Progenitor cell of endocrine pancreas (in vitro differentiated cells): Measurements from ENCODE around the gene FRY. TPM values are rescaled to one million over a fixed set of nuclear protein-coding genes. Genes with fewer than 3 reads are reported as not detected.

Experiments used
- DNase-seq: peaks from one replicate; pipeline ENCODE4 v3.0.0; 2021; ENCODE audit warnings: low spot score; ENCODE audit not compliant: unreplicated experiment
- H3K27ac Mint-ChIP-seq: 2 replicates; pipeline ENCODE4 v1.8.0; 2021; ENCODE audit warnings: mild to moderate bottlenecking, moderate library complexity, mixed read lengths
- H3K27me3 Mint-ChIP-seq: 2 replicates; pipeline ENCODE4 v1.8.0; 2021; ENCODE audit warnings: mixed read lengths
- H3K36me3 Mint-ChIP-seq: 2 replicates; pipeline ENCODE4 v1.8.0; 2022; ENCODE audit warnings: mixed read lengths; ENCODE audit not compliant: insufficient read depth
- H3K4me1 Mint-ChIP-seq: 2 replicates; pipeline ENCODE4 v1.8.0; 2021; ENCODE audit warnings: low read depth, mixed read lengths
- H3K4me3 Mint-ChIP-seq: 2 replicates; pipeline ENCODE4 v1.8.0; 2021; ENCODE audit warnings: low read depth, mild to moderate bottlenecking, moderate library complexity, mixed read lengths
- H3K9me3 Mint-ChIP-seq: 2 replicates; pipeline ENCODE4 v1.8.0; 2021; ENCODE audit warnings: low read depth, mixed read lengths
- CTCF ChIP-seq: fragments of 200-600 bp; sonication (generic); IDR thresholded peaks from one replicate; pipeline ENCODE4 v1.5.0; 2021; ENCODE audit warnings: antibody characterized with exemption, mild to moderate bottlenecking; ENCODE audit not compliant: unreplicated experiment
- total RNA-seq: library from RNA; stranded (reverse); gene quantifications from 2 replicates; pipeline ENCODE4 v1.2.1, GENCODE V29; 2021

FRY gene
- total RNA-seq, 1 donor from 2014 or later, result 14.3 TPM

GRCh38 chr13:32247887-32248286, 216.3 kb downstream of the FRY start:
- H3K4me1 Mint-ChIP-seq, result no peaks in the 10 kb centered on the region
- DNase-seq, result no peak
- H3K9me3 Mint-ChIP-seq, result no peaks in the 10 kb centered on the region
- no peaks in the 10 kb centered on the region for H3K27me3 Mint-ChIP-seq
- no peak overlapping the region for H3K4me3 Mint-ChIP-seq
- TF ChIP-seq CTCF, result no peak
- peaks cover 1% of the 10 kb centered on the region for H3K36me3 Mint-ChIP-seq
- peak overlapping the region; percentile 30 for H3K27ac Mint-ChIP-seq

GRCh38 chr13:32248801-32249200, 217.2 kb downstream of the FRY start:
- H3K4me3 Mint-ChIP-seq, result no peak overlapping the region
- H3K36me3 Mint-ChIP-seq, result peaks cover 1% of the 10 kb centered on the region

GRCh38 chr13:32252812-32253438, 221.4 kb downstream of the FRY start:
- Mint-ChIP-seq H3K36me3 (peaks cover 1% of the 10 kb centered on the region), H3K4me1 (peaks cover 13% of the 10 kb centered on the region), H3K27ac (no peak overlapping the region), H3K27me3 (no peaks in the 10 kb centered on the region), H3K4me3 (no peak overlapping the region), H3K9me3 (no peaks in the 10 kb centered on the region)
- no peak for TF ChIP-seq CTCF
- DNase-seq, result no peak

More at GRCh38 chr13:32248801-32249200, 217.2 kb downstream of the FRY start:
- no peak overlapping the region for H3K27ac Mint-ChIP-seq
- TF ChIP-seq CTCF, result no peak
- DNase-seq, result no peak
- H3K4me1 Mint-ChIP-seq, result no peaks in the 10 kb centered on the region
- no peaks in the 10 kb centered on the region for H3K27me3 Mint-ChIP-seq
- H3K9me3 Mint-ChIP-seq, result no peaks in the 10 kb centered on the region

- no peak for DNase-seq
- H3K4me3 Mint-ChIP-seq, result no peak overlapping the region
- H3K4me1 Mint-ChIP-seq, result peaks cover 13% of the 10 kb centered on the region
- H3K9me3 Mint-ChIP-seq, result no peaks in the 10 kb centered on the region
- no peak for TF ChIP-seq CTCF
- H3K27me3 Mint-ChIP-seq, result no peaks in the 10 kb centered on the region
- H3K36me3 Mint-ChIP-seq, result peaks cover 1% of the 10 kb centered on the region
- peak overlapping the region; percentile 22 for H3K27ac Mint-ChIP-seq
Observed at GRCh38 chr13:32253911-32254399, 222.4 kb downstream of the FRY start.

- no peak for TF ChIP-seq CTCF
- no peaks in the 10 kb centered on the region for H3K27me3 Mint-ChIP-seq
- H3K36me3 Mint-ChIP-seq, result peaks cover 1% of the 10 kb centered on the region
- no peak for DNase-seq
- H3K4me1 Mint-ChIP-seq, result peaks cover 13% of the 10 kb centered on the region
- H3K4me3 Mint-ChIP-seq, result no peak overlapping the region
- no peak overlapping the region for H3K27ac Mint-ChIP-seq
- H3K9me3 Mint-ChIP-seq, result no peaks in the 10 kb centered on the region
Observed at GRCh38 chr13:32254416-32254815, 222.8 kb downstream of the FRY start.
